Esophagus muscularis mucosa (tissue), 3 donors: Measurements from ENCODE around the gene NUP50.

Experiments used
- CTCF ChIP-seq, 3 experiments: fragments of 200-600 bp in 2 of 3; fragments of 450-650 bp in 1 of 3; sonication (generic) in 2 of 3; IDR thresholded peaks; one replicate each; pipeline ENCODE4 v1.5.1; 2017 to 2019; ENCODE audit warnings: antibody characterized with exemption in 3 of 3, mild to moderate bottlenecking in 2 of 3, moderate library complexity in 1 of 3
- POLR2AphosphoS5 ChIP-seq, 2 donors: sonication (generic); formaldehyde crosslinking; IDR thresholded peaks; one replicate each; pipeline ENCODE4 v1.6.1; 2017; ENCODE audit warnings: antibody characterized with exemption in 2 of 2

GRCh38 chr22:45211848-45212247, 48.1 kb downstream of the NUP50 start:
- TF ChIP-seq CTCF (IDR thresholded peaks at IDR 0.05) (no peak), POLR2AphosphoS5 (IDR thresholded peaks at IDR 0.05) (no peak)
